ENCODE results near the gene AIDA. TPM values are rescaled to one million over a fixed set of nuclear protein-coding genes. Genes with fewer than 3 reads are reported as not detected.

Gene AIDA
- total RNA-seq, 2 experiments from 2014 or later: 64.6 to 65.1 TPM

DNA sequence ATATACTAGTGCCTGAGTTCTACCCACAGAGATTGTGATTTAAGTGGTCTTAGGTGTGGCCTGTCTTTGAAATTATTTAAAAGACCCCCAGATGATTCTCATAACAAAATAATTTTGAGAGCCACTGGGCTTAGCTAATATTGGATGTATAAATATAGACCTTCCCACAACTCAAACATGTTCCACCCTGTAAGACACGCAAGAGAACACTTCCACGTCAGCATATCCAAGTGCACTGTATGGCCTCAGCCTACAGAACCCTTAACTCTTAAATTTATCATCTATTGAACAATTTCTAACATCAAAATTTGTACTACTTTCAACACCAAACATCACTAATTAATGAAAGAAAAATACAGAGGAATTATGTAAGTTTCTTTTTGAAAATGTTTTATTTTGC lies 27.2 kb upstream of the AIDA start:
- ChIA-PET CTCF (interaction anchor here (1.7 to 1.8 kb wide), 2 partner anchors 350 to 385 kb away, joined by 6 to 12 read pairs; no protein-coding TSS in a partner anchor), POLR2A (no interaction called here)
- Mint-ChIP-seq H3K4me3 (no peak overlapping the region), H3K4me1 (ENCODE audit: low read depth) (no peaks in the 10 kb centered on the region), H3K36me3 (peaks cover 2% of the 10 kb centered on the region), H3K27me3 (no peaks in the 10 kb centered on the region), H3K27ac (no peak overlapping the region), H3K9me3 (no peaks in the 10 kb centered on the region)
- no peak for DNase-seq
- intact Hi-C loops (cut with micrococcal nuclease): loop anchor here (1.0 kb wide), 1 partner anchor 384 kb away; no protein-coding TSS in a partner anchor

DNA sequence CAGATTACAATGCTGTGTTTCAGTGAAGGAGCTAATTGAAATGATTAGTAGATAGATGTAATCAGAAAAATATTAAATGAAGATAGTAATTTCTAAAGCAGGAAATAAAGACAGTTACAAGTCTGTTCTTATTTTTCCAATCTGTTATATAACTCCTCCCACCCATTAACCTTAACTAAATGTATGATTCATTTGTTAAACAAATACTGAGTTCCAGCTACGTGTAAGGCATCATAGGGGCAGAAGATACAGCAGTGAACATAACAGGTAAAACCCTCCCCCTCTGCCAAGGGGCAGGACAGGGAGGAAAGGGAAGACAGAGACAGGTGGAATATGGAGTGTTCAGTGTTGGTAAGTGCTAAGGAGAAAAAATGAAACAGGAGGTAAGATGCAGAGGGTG lies 24.7 kb upstream of the AIDA start, which contains the start of gene FAM177B:
FAM177B (plus strand) TSS at position 231 of the 400 bp plus-strand sequence. CDS start 9,344 bp downstream, outside the sequence.
- Mint-ChIP-seq H3K27ac (no peak within 1 kb of the TSS), H3K4me1 (ENCODE audit: low read depth) (peaks cover 6% of the 10 kb centered on the region), H3K9me3 (no peaks in the 10 kb centered on the region), H3K4me3 (no peak within 1 kb of the TSS), H3K36me3 (peaks cover 12% of the 10 kb centered on the region), H3K27me3 (no peaks in the 10 kb centered on the region)
- ChIA-PET CTCF (interaction anchor here (0.9 to 1.7 kb wide), 2 partner anchors 56 to 353 kb away, joined by 3 to 6 read pairs; no protein-coding TSS in a partner anchor), POLR2A (no interaction called here)
- intact Hi-C loops (cut with micrococcal nuclease): no loop called here
- no peak for DNase-seq

- DNase-seq: no peak
- H3K4me3 Mint-ChIP-seq: no peak overlapping the region
- H3K27ac Mint-ChIP-seq: no peak overlapping the region
- intact Hi-C loops (cut with micrococcal nuclease): no loop called here
- CTCF ChIA-PET: interaction anchor here (0.9 to 1.7 kb wide), 2 partner anchors 57 to 353 kb away, joined by 3 to 6 read pairs; no protein-coding TSS in a partner anchor
- no peaks in the 10 kb centered on the region for H3K9me3 Mint-ChIP-seq
- peaks cover 8% of the 10 kb centered on the region for H3K4me1 Mint-ChIP-seq (ENCODE audit: low read depth)
- H3K27me3 Mint-ChIP-seq: no peaks in the 10 kb centered on the region
- POLR2A ChIA-PET: no interaction called here
- H3K36me3 Mint-ChIP-seq: peaks cover 15% of the 10 kb centered on the region
Measured at GRCh38 chr1:222736470-222736869, 24.2 kb upstream of the AIDA start.

GRCh38 chr1:222734740-222735139 lies 22.4 kb upstream of the AIDA start:
- Mint-ChIP-seq H3K9me3 (no peaks in the 10 kb centered on the region), H3K4me1 (ENCODE audit: low read depth) (peaks cover 8% of the 10 kb centered on the region), H3K4me3 (no peak overlapping the region), H3K27ac (no peak overlapping the region), H3K36me3 (peaks cover 30% of the 10 kb centered on the region), H3K27me3 (no peaks in the 10 kb centered on the region)
- ChIA-PET POLR2A (no interaction called here), CTCF (no interaction called here)
- no peak for DNase-seq
- intact Hi-C loops (cut with micrococcal nuclease): no loop called here

GRCh38 chr1:222732216-222733159 lies 20.2 kb upstream of the AIDA start:
- H3K4me1 Mint-ChIP-seq (ENCODE audit: low read depth): peaks cover 8% of the 10 kb centered on the region
- intact Hi-C loops (cut with micrococcal nuclease): loop anchor here (2.0 kb wide), 1 partner anchor 20 kb away; the partner anchor contains the start of genes AIDA and BROX
- peaks cover 45% of the 10 kb centered on the region for H3K36me3 Mint-ChIP-seq
- H3K9me3 Mint-ChIP-seq: no peaks in the 10 kb centered on the region
- H3K4me3 Mint-ChIP-seq: no peak overlapping the region
- CTCF ChIA-PET: no interaction called here
- peak overlapping the region; percentile 51 for H3K27ac Mint-ChIP-seq
- no peak for DNase-seq
- POLR2A ChIA-PET: no interaction called here
- no peaks in the 10 kb centered on the region for H3K27me3 Mint-ChIP-seq

- Mint-ChIP-seq H3K36me3 (peaks cover 48% of the 10 kb centered on the region), H3K4me1 (ENCODE audit: low read depth) (peaks cover 8% of the 10 kb centered on the region)
Measured at GRCh38 chr1:222730866-222731265, 18.6 kb upstream of the AIDA start.

DNA sequence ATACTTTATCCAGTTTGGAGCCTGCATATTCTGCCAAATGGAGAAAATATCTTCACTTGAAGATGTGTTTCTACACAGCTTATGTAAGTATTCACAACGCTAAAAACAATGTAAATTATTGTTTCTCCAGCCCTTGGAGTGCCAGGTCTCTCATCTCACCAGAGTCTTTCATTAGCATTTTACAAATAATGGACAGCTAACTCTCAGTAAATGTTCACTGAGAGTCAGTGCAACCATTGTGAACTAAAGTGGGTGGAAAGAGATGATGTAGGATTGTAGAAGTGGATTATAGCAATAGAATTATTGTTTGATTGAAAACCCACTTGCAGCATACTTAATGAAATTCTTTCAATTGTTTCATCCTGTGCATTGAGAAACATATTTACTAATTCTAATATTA lies 16.5 kb upstream of the AIDA start:
- no peak overlapping the region for H3K27ac Mint-ChIP-seq

More at GRCh38 chr1:222730866-222731265, 18.6 kb upstream of the AIDA start:
- ChIA-PET POLR2A (no interaction called here), CTCF (no interaction called here)
- no peak overlapping the region for H3K27ac Mint-ChIP-seq
- no peak overlapping the region for H3K4me3 Mint-ChIP-seq
- H3K9me3 Mint-ChIP-seq: no peaks in the 10 kb centered on the region
- DNase-seq: no peak
- no peaks in the 10 kb centered on the region for H3K27me3 Mint-ChIP-seq
- intact Hi-C loops (cut with micrococcal nuclease): no loop called here

GRCh38 chr1:222716393-222716792 lies 4.1 kb upstream of the AIDA start:
- Mint-ChIP-seq H3K27ac (no peak overlapping the region), H3K36me3 (peaks cover 34% of the 10 kb centered on the region)

More for the DNA sequence above, 16.5 kb upstream of the AIDA start:
- ChIA-PET CTCF (interaction anchor here (2.2 kb wide), 1 partner anchor 361 kb away, joined by 5 read pairs; no protein-coding TSS in a partner anchor), POLR2A (no interaction called here)
- DNase-seq: no peak
- intact Hi-C loops (cut with micrococcal nuclease): no loop called here
- Mint-ChIP-seq H3K36me3 (peaks cover 53% of the 10 kb centered on the region), H3K27me3 (no peaks in the 10 kb centered on the region), H3K4me1 (ENCODE audit: low read depth) (peaks cover 8% of the 10 kb centered on the region), H3K4me3 (no peak overlapping the region), H3K9me3 (no peaks in the 10 kb centered on the region)

GRCh38 chr1:222713091-222713961 lies 1.0 kb upstream of the AIDA start:
- H3K9me3 Mint-ChIP-seq: no peaks in the 10 kb centered on the region
- peaks cover 47% of the 10 kb centered on the region for H3K4me1 Mint-ChIP-seq (ENCODE audit: low read depth)
- peak; percentile 94 for DNase-seq
- intact Hi-C loops (cut with micrococcal nuclease): loop anchor here (1.0 to 5.0 kb wide), 8 partner anchors 19 to 1134 kb away; partner anchors contain the start of genes DISP1, DUSP10, TAF1A and TP53BP2
- POLR2A ChIA-PET: interaction anchor here (0.7 to 1.7 kb wide), 6 partner anchors 16 to 248 kb away, joined by 3 to 15 read pairs (median 6); partner anchors contain the start of gene TAF1A
- peak overlapping the region; percentile 98 for H3K27ac Mint-ChIP-seq
- H3K27me3 Mint-ChIP-seq: no peaks in the 10 kb centered on the region
- peak overlapping the region; percentile 97 for H3K4me3 Mint-ChIP-seq
- CTCF ChIA-PET: interaction anchor here (0.6 to 1.5 kb wide), 6 partner anchors 16 to 377 kb away, joined by 3 to 6 read pairs (median 4); no protein-coding TSS in a partner anchor
- peaks cover 26% of the 10 kb centered on the region for H3K36me3 Mint-ChIP-seq

More at GRCh38 chr1:222716393-222716792, 4.1 kb upstream of the AIDA start:
- no peaks in the 10 kb centered on the region for H3K27me3 Mint-ChIP-seq
- intact Hi-C loops (cut with micrococcal nuclease): no loop called here
- no peak overlapping the region for H3K4me3 Mint-ChIP-seq
- H3K4me1 Mint-ChIP-seq (ENCODE audit: low read depth): peaks cover 33% of the 10 kb centered on the region
- H3K9me3 Mint-ChIP-seq: no peaks in the 10 kb centered on the region
- ChIA-PET POLR2A (no interaction called here), CTCF (interaction anchor here (1.2 to 1.7 kb wide), 2 partner anchors 72 to 417 kb away, joined by 3 to 4 read pairs; no protein-coding TSS in a partner anchor)
- DNase-seq: no peak

GRCh38 chr1:222711319-222712252 lies 705 bp downstream of the AIDA start:
- Mint-ChIP-seq H3K27ac (peak overlapping the region; percentile 98), H3K27me3 (no peaks in the 10 kb centered on the region), H3K4me3 (peak overlapping the region; percentile 97), H3K4me1 (ENCODE audit: low read depth) (peaks cover 44% of the 10 kb centered on the region), H3K9me3 (no peaks in the 10 kb centered on the region), H3K36me3 (peaks cover 20% of the 10 kb centered on the region)
- intact Hi-C loops (cut with micrococcal nuclease): loop anchor here (1.0 to 5.0 kb wide), 6 partner anchors 21 to 1136 kb away; partner anchors contain the start of genes DUSP10, TAF1A and TP53BP2
- ChIA-PET CTCF (interaction anchor here (0.9 to 1.5 kb wide), 6 partner anchors 58 to 422 kb away, joined by 3 to 4 read pairs (median 3); no protein-coding TSS in a partner anchor), POLR2A (interaction anchor here (1.0 to 1.7 kb wide), 3 partner anchors 57 to 122 kb away, joined by 4 to 9 read pairs (median 8); partner anchors contain the start of gene TAF1A)
- peak; percentile 72 for DNase-seq

All from activated CD4-positive, alpha-beta memory T cell treated with anti-CD3 and anti-CD28 coated beads for 36 hours (primary cell).